ENCODE data around the gene BBS1.
"Not testable (repeated sequence)": the region's sequence is repeated elsewhere in the genome, so short reads cannot be mapped to it uniquely, and the experiment has no call there.

The BBS1 gene

DNA sequence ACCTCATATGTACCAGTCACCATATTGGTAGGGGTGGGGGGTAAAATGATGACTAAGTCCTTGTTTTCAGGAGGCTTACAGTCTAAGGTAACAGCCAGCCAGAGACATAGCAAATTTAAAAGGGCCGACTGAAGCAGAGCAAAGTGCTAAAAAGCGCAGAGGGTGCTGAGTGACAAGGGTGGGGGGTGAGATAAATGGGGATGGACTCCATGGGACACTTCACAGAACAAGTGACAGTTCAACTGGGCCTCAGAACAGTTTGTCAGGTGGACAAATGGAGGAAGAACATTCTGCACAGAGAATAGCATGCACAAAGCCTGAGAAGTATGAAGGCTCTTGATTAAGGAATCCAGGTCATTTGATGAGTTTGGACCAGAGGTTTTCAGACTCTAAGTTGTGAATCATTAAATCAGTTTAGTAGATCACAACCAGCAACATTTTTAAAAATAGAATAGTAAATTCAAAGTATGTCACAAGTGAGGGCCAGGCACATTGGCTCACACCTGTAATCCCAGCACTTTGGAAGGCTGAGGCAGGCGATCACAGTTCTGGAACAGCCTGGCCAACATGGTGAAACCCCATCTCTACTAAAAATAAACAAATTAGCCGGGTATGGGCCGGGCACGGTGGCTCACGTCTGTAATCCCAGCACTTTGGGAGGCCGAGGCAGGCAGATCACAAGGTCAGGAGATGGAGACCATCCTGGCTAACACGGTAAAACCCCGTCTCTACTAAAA, 14.0 kb downstream of the BBS1 start:
- DNase-seq (ENCODE audit: low read depth in 2 of 2) = no peak

DNA sequence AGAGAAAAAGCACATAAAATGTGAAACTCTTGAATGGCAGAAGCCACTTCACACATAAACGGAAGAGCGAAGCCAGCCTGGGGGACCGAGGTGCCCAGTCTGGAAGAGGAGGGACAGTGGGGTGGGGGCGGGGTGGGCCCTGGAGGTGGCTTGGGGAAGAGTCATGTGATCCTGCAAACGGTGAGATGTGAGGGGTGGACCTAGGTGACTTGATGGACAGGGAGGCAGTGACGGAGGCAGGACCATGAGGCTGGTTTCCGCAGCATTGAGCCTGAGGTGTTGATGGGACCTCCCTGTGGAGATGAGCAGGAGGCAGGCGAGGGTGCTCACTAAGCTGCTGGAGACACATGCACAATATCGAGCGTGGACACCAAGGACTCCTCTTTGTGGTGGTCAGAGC, 18.6 kb downstream of the BBS1 start:
- no peak for DNase-seq (ENCODE audit: low read depth in 2 of 2)

DNA sequence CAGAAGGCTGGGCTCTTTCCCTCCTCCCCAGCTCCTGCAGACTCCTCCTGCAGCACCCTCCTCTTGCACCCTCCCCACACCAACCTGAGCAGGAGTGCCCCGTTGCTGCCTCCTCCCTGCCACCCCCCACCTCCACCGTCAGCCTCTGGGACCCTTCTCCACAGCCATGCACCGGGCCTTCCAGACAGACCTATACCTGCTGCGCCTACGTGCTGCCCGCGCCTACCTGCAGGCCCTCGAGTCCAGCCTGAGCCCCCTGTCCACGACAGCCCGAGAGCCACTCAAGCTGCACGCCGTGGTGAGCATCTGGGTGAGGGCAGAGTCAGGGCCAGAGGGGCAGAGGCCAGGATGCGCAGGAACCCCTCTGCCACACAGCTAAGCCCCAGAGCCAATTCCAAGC, 19.2 kb downstream of the BBS1 start:
- DNase-seq (ENCODE audit: low read depth in 2 of 2) = no peak

DNA sequence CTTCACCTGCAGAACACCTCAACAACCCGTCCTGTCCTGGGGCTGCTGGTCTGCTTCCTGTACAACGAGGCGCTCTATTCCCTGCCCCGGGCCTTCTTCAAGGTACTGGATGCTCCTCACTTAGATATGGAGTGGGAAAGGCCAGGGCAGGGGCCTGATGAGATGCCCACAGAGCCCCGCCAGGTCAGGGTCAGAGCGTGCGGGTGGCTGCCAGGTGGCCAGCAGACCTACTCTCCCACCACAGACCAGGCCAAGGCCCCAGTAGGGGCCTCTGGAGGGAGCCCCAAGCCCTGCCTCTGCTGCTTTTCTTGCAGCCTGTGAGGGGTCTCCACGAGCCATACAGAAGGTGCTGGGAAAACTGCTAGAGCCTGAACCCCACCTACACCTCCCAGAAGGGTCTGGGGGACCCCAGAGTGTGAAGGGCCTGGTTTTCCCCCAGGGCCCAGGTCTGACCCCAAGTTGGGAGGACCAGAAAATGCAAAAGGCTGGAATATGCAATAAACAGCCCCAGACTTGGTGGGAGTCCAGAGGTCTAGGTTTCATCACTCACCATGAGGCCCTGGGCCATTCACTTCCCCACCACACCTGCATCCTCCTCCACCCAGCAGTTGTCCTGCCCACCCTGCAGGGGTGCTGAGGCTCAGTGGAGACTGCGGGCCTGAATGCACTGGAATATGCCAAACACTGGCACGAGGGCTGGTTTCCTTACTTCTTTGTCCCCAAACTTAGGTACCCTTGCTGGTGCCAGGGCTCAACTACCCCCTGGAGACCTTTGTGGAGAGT, 20.7 kb downstream of the BBS1 start:
- no peak for DNase-seq (ENCODE audit: low read depth in 2 of 2)

DNA sequence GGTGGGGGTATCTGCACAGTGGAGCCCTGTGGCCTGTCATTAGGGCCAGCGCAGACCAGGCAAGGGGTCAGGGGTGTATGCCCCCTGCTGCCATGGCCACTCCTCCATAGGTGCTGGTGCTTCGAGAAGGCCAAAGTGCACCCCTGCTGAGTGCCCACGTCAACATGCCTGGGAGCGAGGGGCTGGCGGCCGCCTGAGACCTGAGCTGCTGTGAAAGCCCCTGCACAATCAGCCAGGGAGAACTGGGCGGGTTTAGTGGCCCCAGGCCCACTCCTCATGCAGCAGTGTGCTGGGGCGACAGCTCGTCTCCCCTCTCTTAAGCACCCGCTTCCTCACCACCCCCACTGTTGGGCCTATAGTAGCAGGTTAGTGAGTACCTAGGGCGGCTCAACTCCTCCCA, 21.4 kb downstream of the BBS1 start:
- DNase-seq (ENCODE audit: low read depth in 2 of 2) = no peak

DNA sequence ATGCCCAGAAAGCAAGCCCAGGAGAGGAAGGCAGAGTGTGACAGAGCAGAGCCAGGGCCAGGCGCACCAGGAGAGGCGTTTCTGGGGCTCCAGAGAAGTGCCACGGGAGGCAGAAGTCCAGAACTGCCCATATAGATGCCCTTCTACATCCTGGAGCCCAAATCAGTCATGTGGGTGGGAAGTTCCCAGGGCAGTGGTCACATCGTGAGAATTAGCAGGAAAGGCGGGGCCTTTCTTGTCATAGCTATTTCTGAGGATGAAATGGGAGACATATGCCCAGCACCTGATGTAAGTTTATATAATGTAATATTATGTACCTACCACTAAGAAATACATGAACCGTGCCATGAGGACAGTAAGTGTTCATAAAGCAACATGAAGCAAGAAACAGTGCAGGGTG, 22.3 kb downstream of the BBS1 start:
- no peak for DNase-seq (ENCODE audit: low read depth in 2 of 2)

DNA sequence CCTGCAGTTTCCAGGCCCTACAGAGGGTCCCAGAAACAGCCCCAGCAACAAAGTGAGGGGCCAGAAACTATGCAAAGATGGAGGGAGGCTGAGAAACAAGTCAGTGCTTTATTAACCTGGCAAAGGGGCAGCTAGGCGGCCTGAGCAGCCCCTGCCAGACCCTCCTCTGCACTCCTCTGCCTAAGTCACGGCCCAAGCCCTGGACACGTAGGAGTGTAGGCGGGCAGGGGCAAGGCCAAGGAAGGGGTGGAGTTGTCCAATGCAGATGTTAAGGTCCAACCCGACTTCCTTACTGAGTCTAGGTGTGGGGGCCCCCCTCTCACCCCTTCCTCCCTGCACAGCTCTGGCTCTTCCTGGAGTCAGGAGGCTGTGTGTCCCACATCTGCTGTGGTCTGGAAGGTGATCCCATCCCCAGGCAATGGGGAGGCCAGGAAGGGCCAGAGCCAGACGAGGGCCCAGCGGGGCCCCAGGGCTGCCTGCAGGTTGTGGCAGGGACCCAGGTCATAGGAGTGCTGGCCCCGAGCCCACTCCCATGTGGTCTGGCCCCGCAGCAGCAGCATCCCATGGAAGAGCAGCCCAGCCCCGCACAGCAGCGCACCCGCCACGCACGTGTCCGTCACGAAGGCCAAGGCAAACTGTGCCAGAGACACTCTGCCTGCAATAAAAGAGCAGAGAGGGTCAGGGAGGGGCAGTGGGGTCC, 28.9 kb downstream of the BBS1 start:
- no peak for DNase-seq (ENCODE audit: low read depth in 2 of 2)

DNA sequence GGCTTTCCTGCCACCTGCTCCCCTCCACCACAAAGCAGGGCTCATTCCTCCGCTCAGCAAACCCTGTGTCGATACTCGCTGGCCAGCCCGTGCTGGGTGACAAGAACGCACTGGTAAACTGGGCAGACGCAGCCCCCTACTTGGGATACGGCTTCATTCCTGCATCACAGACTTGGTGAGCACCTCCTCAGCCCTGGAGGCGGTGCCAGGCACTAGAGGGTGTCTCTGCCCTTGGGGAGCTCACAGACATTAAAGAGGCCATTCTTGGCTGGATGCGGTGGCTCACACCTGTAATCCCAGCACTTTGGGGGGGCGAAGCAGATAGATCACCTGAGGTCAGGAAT, 29.4 kb downstream of the BBS1 start:
- no peak for DNase-seq (ENCODE audit: low read depth in 2 of 2)

DNA sequence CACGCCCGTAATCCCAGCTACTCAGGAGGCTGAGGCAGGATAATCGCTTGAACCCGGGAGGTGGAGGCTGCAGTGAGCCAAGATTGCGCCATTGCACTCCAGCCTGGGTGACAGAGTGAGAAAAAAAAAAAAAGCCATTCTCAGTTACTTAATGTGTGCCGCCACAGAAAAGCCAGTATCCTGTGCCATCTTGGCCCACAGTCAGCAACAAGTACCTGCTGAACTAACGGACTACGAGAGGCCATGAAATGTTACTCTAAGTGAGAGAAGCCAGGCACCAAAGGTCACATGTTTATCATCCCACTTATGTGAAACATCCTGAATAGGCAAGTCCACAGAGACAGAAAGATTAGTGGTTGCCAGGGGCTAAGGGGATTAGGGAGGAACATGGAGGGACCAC, 30.2 kb downstream of the BBS1 start:
- not testable (repeated sequence) for DNase-seq (ENCODE audit: low read depth in 2 of 2)

DNA sequence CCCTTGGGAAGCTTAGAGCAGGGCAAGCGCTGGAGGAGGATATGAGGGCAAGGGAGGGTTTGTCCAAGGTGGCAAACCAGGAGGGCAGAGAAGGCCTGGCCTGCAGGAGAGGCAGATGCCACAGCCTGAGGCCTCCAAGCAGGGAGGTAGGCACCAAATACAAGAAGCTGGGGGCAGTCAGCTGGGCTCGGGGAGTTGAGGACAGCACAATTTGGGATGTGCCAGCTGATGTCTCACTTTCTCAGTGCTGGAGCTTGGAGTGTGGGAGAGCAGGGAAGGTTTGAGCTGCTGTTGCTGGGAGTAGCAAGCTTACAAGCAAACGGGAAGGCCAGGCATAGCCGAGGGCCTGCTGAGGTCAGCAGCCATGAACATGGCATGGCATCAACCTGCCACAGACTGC, 31.5 kb downstream of the BBS1 start:
- no peak for DNase-seq (ENCODE audit: low read depth in 2 of 2)

DNA sequence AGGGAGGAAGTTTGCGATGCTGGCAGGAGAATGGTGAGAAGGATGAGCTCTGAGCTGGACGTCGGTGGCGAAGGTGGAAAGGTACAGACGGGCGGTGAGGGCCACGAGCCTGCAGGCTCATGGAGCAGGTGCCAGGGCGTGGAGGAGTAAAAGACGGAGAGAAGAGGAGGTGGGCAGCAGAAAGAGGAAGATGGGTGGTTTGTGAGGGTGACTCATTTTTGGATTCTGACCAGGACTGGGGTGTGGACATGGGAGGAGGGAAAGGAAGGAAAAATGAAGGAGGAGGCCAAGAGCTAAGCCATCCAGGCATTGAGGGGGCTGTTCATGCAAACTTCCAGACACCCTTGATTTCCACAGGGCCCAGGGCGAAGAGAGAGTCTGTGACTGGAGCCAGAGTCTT, 31.9 kb downstream of the BBS1 start:
- DNase-seq (ENCODE audit: low read depth in 2 of 2) = no peak

DNA sequence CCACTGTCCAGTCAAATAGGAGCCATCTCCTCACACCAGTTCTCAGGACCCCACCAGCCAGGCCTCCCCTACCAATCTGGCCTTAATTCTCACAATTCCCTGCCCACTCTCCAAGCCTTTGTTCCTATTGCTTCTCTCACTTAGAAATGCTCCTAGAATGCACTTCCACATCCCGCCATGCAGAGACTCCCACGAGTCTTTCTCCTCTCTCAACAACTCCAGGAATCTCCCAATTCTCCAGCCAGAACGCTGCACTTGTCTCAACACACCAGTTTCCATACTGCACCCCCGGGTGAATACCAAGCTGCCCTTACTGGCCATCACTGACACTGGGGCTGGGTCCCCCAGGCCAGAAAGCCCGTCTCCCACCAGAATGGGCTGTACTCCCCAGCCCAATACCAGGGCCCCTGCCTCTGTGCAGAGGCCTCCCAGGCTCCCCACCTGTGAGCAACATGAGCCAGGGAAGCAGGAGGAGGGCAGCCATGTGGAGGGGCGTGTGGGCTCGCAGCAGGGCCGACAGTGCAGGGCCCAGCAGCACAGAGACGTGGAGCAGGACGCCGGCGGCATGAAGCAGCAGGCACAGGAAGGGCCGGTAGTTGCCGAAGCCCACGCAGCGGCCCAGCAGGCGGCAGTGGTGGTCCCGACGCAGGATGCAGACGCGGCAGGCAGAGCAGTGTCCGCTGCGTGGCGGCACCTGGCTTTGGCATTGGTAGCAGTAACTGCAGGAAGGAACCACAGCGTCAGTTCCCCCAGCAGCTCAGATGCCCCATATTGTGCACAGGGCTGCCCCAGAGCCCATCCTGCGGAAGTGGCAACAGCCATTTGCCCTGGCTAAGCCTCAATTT, 33.0 kb downstream of the BBS1 start:
- DNase-seq (ENCODE audit: low read depth in 2 of 2) = peak; percentile 18 to 40

DNA sequence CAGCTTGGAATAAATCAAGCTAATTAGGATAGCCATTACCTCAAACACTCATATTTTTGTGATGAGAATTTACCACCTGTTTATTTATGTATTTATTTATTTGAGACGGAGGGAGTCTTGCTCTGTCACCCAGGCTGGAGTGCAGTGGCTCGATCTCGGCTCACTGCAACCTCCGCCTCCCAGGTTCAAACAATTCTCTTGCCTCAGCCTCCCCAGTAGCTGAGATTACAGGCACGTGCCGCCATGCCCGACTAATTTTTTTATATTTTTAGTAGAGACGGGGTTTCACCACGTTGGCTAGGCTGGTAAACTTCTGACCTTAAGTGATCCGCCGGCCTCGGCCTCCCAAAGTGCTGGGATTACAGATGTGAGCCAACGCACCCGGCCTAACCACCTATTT, 34.5 kb downstream of the BBS1 start:
- not testable (repeated sequence) for DNase-seq (ENCODE audit: low read depth in 2 of 2)

DNA sequence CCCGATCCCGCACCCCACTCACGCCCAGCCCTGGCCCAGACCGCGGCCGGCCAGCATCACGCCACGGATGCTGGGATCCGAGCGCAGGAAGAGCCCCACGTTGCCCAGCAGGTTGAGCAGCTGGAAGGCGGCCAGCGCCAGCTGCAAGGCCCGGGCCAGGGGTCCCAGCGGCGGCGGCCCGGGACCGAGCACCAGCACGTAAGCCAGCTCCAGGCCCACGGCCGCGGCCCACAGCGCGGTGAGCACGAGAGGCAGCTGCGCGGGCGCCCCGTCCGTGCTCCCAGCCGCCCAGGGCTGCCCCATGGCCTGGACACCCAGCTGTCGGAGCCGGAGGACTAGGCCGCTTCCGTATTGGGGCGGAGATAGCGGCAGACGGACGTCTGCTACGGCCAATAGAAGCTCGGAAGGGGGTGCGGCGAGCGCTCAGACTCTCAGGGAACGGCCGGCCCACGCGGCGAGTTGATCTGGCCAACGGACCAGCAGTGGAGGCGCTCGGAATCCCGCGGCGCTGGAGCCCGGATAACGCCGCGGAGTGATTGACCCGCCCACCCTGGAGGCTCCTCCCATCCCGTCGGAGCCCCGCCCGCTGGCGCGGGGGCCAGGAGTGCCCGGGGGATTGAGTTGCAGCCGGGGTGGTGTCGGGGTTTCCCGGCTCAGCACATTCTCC, 35.4 kb downstream of the BBS1 start, which contains the start of gene ZDHHC24:
Gene ZDHHC24, minus strand, starts transcription at position 348 of the 667 bp plus-strand sequence. Its CDS starts 45 bp downstream, at position 303.
- peak; percentile 86 to 94 for DNase-seq (ENCODE audit: low read depth in 2 of 2)

DNA sequence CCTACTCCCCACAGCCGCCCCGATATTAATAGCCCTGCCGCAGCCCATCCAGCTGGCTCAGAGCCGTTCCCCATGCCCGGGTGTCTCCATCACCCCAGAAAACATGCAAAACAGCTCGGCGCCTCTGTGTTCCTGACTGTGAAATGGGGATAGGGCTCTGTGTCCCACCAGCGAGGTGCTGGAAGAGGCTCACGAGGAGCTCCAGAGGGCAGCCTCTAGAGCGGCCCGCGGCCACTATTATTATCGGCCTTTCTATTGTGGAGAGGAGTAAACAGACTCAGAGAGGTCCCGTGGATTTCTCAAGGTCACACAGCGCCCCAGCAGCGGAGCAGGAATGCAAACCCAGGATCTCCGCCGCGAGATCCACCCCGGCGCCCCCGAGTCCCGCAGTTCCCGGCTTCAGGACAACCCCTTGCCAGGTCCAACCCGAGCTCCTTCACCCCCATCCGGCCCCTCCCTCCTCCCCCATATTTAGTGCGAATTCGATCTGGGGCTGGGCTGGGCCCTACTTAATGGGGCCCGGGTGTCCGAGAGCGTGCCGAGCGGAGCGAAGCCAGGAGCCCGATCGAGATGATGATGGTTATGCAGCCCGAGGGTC, 36.0 kb downstream of the BBS1 start, which contains the start of gene ACTN3:
Gene ACTN3, plus strand, starts transcription at position 536 of the 598 bp plus-strand sequence. Its CDS starts 35 bp downstream, at position 571.
- DNase-seq (ENCODE audit: low read depth in 2 of 2) = peak; percentile 6 to 16

DNA sequence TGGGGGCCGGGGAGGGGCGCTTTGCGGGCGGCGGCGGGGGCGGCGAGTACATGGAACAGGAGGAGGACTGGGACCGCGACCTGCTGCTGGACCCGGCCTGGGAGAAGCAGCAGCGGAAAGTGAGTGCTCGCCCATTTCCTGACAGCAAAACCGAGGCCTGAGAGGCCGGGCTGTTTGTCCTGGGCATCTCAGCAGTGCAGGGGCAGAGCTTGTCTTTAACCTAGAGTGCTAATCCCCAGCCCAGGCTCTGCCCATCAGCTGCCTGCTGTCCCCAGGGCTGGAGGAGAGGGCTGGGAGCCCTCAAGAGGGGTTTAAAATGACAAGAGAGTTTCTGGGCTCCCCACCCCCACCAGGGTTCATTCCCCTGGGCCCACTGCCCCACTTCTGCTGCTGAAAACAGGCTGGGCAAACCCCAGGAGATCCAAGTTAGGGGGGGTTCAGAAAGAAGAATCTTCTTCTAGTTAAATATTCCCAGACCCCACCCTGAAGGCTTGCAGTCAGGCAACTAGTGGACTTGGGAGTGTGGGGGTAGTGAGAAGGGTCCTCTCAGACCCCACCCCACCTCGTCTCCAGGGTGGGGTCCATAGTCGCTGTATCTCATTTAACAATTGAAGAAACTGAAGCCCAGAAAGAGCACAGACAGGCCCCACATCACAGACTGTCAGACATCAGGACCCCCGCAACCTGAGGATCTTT, 36.7 kb downstream of the BBS1 start:
- no peak for DNase-seq (ENCODE audit: low read depth in 2 of 2)

DNA sequence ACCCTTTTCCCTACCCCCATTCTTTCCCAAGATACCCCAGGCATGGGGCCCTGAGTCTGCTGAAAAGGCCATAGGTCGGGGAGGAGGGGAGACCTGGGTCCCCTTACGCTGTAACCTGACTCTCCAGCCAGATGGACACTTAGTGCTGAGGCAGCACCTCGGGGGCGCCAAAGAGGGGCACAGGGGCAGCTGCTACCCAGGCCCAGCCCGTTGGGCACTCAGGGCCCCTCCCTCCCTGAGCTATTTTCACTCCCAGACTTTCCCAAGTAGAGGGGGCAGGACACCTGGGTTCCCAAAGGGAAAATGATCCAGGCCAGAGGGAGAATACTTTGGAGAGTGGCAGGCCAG, 37.2 kb downstream of the BBS1 start:
- no peak for DNase-seq (ENCODE audit: low read depth in 2 of 2)

DNA sequence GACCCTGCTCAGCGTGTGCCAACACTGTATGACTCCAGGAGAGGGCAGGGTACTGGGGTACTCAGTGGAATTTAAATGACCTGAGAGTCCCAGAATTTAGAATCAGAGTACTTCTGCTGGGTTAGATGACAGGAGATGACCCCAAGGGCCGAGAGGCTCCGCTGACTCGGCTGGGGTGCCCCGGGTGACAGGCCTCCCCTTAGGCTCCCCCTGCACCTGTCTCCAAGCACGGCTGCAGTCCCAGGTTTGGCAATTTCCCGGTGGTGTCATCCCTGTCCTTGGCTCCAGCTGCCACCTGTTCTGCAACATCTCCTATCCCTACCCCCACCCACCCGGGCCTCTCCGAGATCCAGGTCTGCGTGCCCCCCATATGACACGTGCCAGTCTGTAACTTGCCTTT, 37.6 kb downstream of the BBS1 start:
- DNase-seq (ENCODE audit: low read depth in 2 of 2) = no peak

DNA sequence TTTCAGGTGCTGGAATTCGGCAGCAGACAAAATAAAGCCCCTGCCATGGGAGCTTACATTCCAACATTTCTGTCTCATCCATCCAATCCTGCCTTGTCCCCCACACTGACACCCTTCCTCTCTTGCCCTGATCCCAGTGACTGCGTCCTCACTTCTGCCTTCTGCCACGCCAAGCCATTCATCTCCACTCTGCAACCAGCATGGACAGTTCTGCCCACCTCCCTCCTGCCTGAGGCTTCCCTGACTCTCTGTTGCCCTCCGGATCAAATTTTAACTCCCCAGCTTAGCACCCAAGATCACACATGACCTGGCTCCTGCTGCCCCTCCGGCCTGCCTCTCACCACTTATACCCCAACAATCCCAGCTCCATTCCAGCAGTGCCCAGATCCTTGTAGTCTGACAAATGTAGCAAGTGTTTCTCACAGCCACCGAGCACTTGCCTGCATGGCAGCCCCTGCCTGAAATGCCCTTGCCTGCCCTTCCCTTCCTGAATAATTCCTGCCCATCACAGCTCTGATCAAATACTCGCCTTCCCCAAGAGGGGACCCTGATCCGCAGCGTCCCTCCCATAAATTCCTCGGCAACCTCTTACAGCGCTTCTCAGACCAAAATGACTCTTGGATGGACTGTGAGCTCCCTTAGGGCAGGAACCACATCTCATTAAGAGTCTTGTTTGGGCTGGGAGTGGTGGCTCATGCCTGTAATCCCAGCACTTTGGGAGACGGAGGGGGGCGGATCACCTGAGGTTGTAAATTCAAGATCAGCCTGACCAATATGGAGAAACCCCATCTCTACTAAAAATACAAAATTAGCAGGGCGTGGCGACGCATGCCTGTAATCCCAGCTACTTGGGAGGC, 38.6 kb downstream of the BBS1 start:
- no peak for DNase-seq (ENCODE audit: low read depth in 2 of 2)

Data from stimulated activated CD4-positive, alpha-beta T cell treated with anti-CD3 and anti-CD28 coated beads, Interleukin-4, amount 100 ng/mL, for 48 hours (primary cell).